ENCODE measurements around the gene RBP7. TPM values are rescaled to one million over a fixed set of nuclear protein-coding genes. Genes with fewer than 3 reads are reported as not detected.

Gene RBP7
- total and polyA plus RNA-seq, 2 donors (not counting 3 experiments of a cell fraction or from before 2014, with no cell fraction given) = not detected

DNA sequence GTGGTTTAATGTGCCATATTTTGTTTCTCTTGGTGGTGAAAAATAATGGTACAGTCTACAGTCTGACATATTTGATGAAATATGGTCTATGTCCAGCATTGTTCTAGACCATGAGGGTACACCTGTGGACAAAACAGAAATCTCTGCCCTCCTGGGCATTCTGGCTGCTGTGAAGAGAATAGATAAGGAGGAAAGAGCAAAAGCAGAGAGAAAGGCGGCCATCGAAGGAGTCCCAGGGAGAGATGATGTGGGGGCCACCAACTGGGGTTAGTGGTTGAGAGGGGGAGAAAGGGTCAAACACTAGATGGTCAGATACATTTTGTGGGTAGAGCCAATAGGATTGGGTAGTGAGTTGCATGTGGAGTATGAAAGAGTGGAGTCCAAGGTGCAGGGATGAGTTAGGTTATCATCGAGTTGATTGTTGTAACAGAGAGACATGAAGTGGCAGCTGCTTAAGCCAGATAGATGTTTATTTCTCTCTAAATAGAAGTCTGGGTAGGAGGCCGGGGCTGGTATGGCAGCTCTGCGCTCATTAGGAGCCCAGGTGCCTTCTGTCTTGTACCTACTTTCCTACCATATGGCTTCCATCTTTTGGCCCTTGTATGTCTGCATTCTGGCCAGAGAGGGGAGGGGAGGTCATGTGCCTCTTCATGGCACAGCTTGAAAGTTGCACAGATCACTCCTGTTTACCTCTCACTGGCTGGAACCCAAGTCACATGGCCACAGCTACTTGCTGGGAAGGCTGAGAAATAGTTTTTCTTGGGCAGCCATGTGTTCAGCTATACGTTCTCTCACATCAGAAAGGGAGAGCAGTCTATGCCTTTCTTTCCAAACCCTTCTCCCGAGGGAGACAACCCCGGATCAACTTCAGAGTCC is 48.7 kb downstream of the RBP7 start:
- no peak for DNase-seq (ENCODE audit: low read depth, low spot score)
- POLR2A ChIA-PET = no interaction called here
- H3K9me3 ChIP-seq (replicated peaks; ENCODE audit: control insufficient read depth, insufficient read depth, low read length) = no peaks in the 10 kb centered on the region
- no peaks in the 10 kb centered on the region for H4K20me1 ChIP-seq (replicated peaks; ENCODE audit: control insufficient read depth, extremely low read depth, insufficient read depth, low read length)
- CTCF ChIA-PET = interaction anchor here (0.5 to 1.5 kb wide), 2 partner anchors 13 to 92 kb away, joined by 3 read pairs; partner anchors contain the start of gene UBE4B
- H3K9me1 ChIP-seq (replicated peaks; ENCODE audit: control insufficient read depth, extremely low read depth, insufficient read depth, low read length) = no peaks in the 10 kb centered on the region
- no peaks in the 10 kb centered on the region for H3K27me3 ChIP-seq (ENCODE audit: control insufficient read depth in 2 of 2, insufficient read depth in 2 of 2, low read length in 2 of 2)
- no peak overlapping the region for H2AFZ ChIP-seq (ENCODE audit: low read depth, low read length)
- no peak overlapping the region for H3K4me3 ChIP-seq (replicated peaks in 1 of 3; ENCODE audit: insufficient read depth in 1 of 3, low read depth in 1 of 3, low read length in 3 of 3)
- no peak overlapping the region for H3K4me2 ChIP-seq (ENCODE audit: insufficient read depth, low read length)
- H3K79me2 ChIP-seq (ENCODE audit: control insufficient read depth, insufficient read depth, low read length) = peaks cover 56% of the 10 kb centered on the region
- FAIRE-seq = no peak
- intact Hi-C loops (cut with micrococcal nuclease) = loop anchor here (1.0 kb wide), 1 partner anchor 12 kb away; no protein-coding TSS in a partner anchor
- H3K4me1 ChIP-seq (ENCODE audit: control insufficient read depth, extremely low read depth, insufficient read depth, low read length) = no peaks in the 10 kb centered on the region
- TF ChIP-seq JUN (IDR thresholded peaks at IDR 0.05; ENCODE audit: borderline replicate concordance, insufficient read depth, insufficient read length, low read depth) (no peak), POLR2A (IDR thresholded peaks at IDR 0.05; ENCODE audit: low read depth, low read length) (no peak), MYC (IDR thresholded peaks at IDR 0.05; ENCODE audit: low read depth, low read length) (no peak)
- no TSS peak for BruUV-seq (replicated peaks)
- H3K36me3 ChIP-seq (ENCODE audit: control insufficient read depth in 2 of 2, extremely low read depth in 1 of 2, insufficient read depth in 2 of 2, low read length in 2 of 2) = peaks cover 0 to 3% of the 10 kb centered on the region in 2 experiments
- H3K9ac ChIP-seq (replicated peaks; ENCODE audit: extremely low read depth, insufficient read depth, low read length) = no peak overlapping the region
- dilution Hi-C loops (cut with MboI; ENCODE audit: extremely low pct_ligation_motif_present, low sequenced_read_pairs) = no loop called here
- H3K27ac ChIP-seq (ENCODE audit: insufficient read depth, low read depth, low read length) = no peak overlapping the region

DNA sequence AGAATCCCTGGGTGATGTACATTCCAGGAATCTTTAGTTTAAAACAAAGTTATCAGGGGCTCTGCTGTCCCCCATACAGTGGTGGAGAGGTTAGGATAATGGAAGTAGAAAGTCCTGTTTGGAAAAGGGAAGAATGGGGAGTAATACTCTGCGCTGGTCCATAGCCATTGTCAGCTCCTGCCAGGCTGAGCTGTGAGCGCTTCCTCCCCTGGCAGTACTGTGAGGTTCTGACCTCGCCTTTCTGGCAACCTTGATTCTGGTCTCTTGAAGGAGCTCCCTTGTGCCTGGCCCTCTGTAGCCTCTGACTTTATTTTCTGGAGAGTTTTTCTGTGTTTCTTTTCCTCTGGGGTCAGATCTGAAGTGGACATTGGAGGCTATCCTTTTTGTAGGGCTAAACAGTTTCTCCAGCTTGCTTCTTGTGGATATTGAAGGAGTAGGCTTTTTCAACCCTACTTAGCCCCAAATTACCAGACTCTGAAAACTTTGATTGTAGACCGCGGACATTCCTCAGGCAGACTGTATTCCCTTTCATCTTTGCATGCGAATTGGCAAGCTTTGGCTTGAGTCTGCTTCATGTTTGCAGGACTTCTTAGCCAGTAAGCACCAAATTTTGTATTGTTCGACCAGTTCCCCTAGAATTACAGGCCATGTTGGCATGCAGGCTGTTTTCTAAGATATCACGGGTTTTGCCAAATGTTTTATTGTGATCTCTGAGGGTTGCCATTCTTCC is 49.5 kb downstream of the RBP7 start:
- POLR2A ChIA-PET = interaction anchor here (0.5 kb wide), 1 partner anchor 1899 kb away, joined by 5 read pairs; no protein-coding TSS in a partner anchor
- H2AFZ ChIP-seq (ENCODE audit: low read depth, low read length) = no peak overlapping the region
- FAIRE-seq (no peak), DNase-seq (ENCODE audit: low read depth, low spot score) (no peak)
- intact Hi-C loops (cut with micrococcal nuclease) = loop anchor here (1.0 kb wide), 1 partner anchor 13 kb away; no protein-coding TSS in a partner anchor
- H3K36me3 ChIP-seq (ENCODE audit: control insufficient read depth in 2 of 2, extremely low read depth in 1 of 2, insufficient read depth in 2 of 2, low read length in 2 of 2) = peaks cover 0 to 3% of the 10 kb centered on the region in 2 experiments
- H3K4me1 ChIP-seq (ENCODE audit: control insufficient read depth, extremely low read depth, insufficient read depth, low read length) = no peaks in the 10 kb centered on the region
- CTCF ChIA-PET = interaction anchor here (1.5 kb wide), 1 partner anchor 14 kb away, joined by 3 read pairs; the partner anchor contains the start of gene UBE4B
- dilution Hi-C loops (cut with MboI; ENCODE audit: extremely low pct_ligation_motif_present, low sequenced_read_pairs) = no loop called here
- no peaks in the 10 kb centered on the region for H3K27me3 ChIP-seq (ENCODE audit: control insufficient read depth in 2 of 2, insufficient read depth in 2 of 2, low read length in 2 of 2)
- H3K4me2 ChIP-seq (ENCODE audit: insufficient read depth, low read length) = no peak overlapping the region
- H3K9ac ChIP-seq (replicated peaks; ENCODE audit: extremely low read depth, insufficient read depth, low read length) = no peak overlapping the region
- no peak overlapping the region for H3K4me3 ChIP-seq (replicated peaks in 1 of 3; ENCODE audit: insufficient read depth in 1 of 3, low read depth in 1 of 3, low read length in 3 of 3)
- no peaks in the 10 kb centered on the region for H4K20me1 ChIP-seq (replicated peaks; ENCODE audit: control insufficient read depth, extremely low read depth, insufficient read depth, low read length)
- H3K9me3 ChIP-seq (replicated peaks; ENCODE audit: control insufficient read depth, insufficient read depth, low read length) = no peaks in the 10 kb centered on the region
- H3K9me1 ChIP-seq (replicated peaks; ENCODE audit: control insufficient read depth, extremely low read depth, insufficient read depth, low read length) = no peaks in the 10 kb centered on the region
- no peak overlapping the region for H3K27ac ChIP-seq (ENCODE audit: insufficient read depth, low read depth, low read length)
- H3K79me2 ChIP-seq (ENCODE audit: control insufficient read depth, insufficient read depth, low read length) = peaks cover 58% of the 10 kb centered on the region
- TF ChIP-seq, protein P1, sequence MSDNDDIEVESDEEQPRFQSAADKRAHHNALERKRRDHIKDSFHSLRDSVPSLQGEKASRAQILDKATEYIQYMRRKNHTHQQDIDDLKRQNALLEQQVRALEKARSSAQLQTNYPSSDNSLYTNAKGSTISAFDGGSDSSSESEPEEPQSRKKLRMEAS (IDR thresholded peaks at IDR 0.05; ENCODE audit: insufficient read depth, insufficient read length) = no peak
- TF ChIP-seq EZH2 (IDR thresholded peaks at IDR 0.05; ENCODE audit: borderline replicate concordance, low read depth, low read length, severe bottlenecking) (no peak), POLR2AphosphoS5 (IDR thresholded peaks at IDR 0.05; ENCODE audit: insufficient read depth, low read depth, low read length) (no peak), MYC (IDR thresholded peaks at IDR 0.05; ENCODE audit: low read depth, low read length) (no peak), POLR2A (IDR thresholded peaks at IDR 0.05; ENCODE audit: low read depth, low read length) (no peak), FOS (IDR thresholded peaks at IDR 0.05; ENCODE audit: borderline replicate concordance, insufficient read depth, low read length) (no peak), JUN (IDR thresholded peaks at IDR 0.05; ENCODE audit: borderline replicate concordance, insufficient read depth, insufficient read length, low read depth) (no peak), GATA2 (IDR thresholded peaks at IDR 0.05; ENCODE audit: insufficient read depth, insufficient read length, low read depth, low read length) (no peak)
- TF ChIP-seq, protein P2, sequence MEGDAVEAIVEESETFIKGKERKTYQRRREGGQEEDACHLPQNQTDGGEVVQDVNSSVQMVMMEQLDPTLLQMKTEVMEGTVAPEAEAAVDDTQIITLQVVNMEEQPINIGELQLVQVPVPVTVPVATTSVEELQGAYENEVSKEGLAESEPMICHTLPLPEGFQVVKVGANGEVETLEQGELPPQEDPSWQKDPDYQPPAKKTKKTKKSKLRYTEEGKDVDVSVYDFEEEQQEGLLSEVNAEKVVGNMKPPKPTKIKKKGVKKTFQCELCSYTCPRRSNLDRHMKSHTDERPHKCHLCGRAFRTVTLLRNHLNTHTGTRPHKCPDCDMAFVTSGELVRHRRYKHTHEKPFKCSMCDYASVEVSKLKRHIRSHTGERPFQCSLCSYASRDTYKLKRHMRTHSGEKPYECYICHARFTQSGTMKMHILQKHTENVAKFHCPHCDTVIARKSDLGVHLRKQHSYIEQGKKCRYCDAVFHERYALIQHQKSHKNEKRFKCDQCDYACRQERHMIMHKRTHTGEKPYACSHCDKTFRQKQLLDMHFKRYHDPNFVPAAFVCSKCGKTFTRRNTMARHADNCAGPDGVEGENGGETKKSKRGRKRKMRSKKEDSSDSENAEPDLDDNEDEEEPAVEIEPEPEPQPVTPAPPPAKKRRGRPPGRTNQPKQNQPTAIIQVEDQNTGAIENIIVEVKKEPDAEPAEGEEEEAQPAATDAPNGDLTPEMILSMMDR (IDR thresholded peaks at IDR 0.05; ENCODE audit: extremely low read depth in 1 of 2, insufficient read depth in 1 of 2, low read depth in 1 of 2, low read length in 2 of 2) = no peak
- BruUV-seq (replicated peaks) = no TSS peak

Data from endothelial cell of umbilical vein (primary cell).